CD8-positive, alpha-beta memory T cell (primary cell): Measurements from ENCODE around the gene FSHR. TPM values are rescaled to one million over a fixed set of nuclear protein-coding genes. Genes with fewer than 3 reads are reported as not detected.

Source experiments
- CTCF ChIA-PET: fragments of 350-600 bp; sonication (Branson Sonifier 250); formaldehyde crosslinking; loops from one replicate; lab custom pipeline; 2021; ENCODE audit warnings: antibody characterized with exemption; lab: Charles Lee
- POLR2A ChIA-PET: fragments of 350-600 bp; sonication (Branson Sonifier 250); formaldehyde crosslinking; loops from one replicate; lab custom pipeline; 2021; ENCODE audit warnings: antibody characterized with exemption; lab: Charles Lee
- DNase-seq, 5 donors: peaks; one replicate each; pipeline versions ENCODE4 v3.0.0 to v3.0.0-alpha.2; 2020 to 2022; ENCODE audit warnings: mixed read lengths in 1 of 5
- H3K27ac ChIP-seq: one replicate; pipeline ENCODE4 v1.7.0; 2013; ENCODE audit warnings: low read depth, mild to moderate bottlenecking, low read length, moderate library complexity
- H3K27me3 ChIP-seq: 2 replicates; pipeline ENCODE4 v1.7.0; 2013; ENCODE audit warnings: low read length, mild to moderate bottlenecking; ENCODE audit not compliant: insufficient read depth, poor library complexity, severe bottlenecking
- H3K36me3 ChIP-seq: 2 replicates; pipeline ENCODE4 v1.7.0; 2013; ENCODE audit warnings: mild to moderate bottlenecking, low read length, moderate library complexity; ENCODE audit not compliant: insufficient read depth
- H3K4me1 ChIP-seq: 2 replicates; pipeline ENCODE4 v1.7.0; 2013; ENCODE audit warnings: mild to moderate bottlenecking, low read length, moderate library complexity; ENCODE audit not compliant: insufficient read depth
- H3K4me3 ChIP-seq: 2 replicates; pipeline ENCODE4 v1.7.0; 2013; ENCODE audit warnings: mild to moderate bottlenecking, low read length
- H3K9me3 ChIP-seq: 2 replicates; pipeline ENCODE4 v1.7.0; 2013; ENCODE audit warnings: mild to moderate bottlenecking, low read length
- H3K27ac Mint-ChIP-seq, 8 donors: one replicate each; pipeline ENCODE4 v1.8.0; 2020 to 2021; ENCODE audit warnings: mixed read lengths in 8 of 8, mild to moderate bottlenecking in 6 of 8, inconsistent platforms in 3 of 8, moderate library complexity in 3 of 8
- H3K27me3 Mint-ChIP-seq, 2 donors: one replicate each; pipeline ENCODE4 v1.8.0; 2020 to 2021; ENCODE audit warnings: mixed read lengths in 2 of 2, mild to moderate bottlenecking in 1 of 2, moderate library complexity in 1 of 2
- H3K36me3 Mint-ChIP-seq, 3 donors: one replicate each; pipeline ENCODE4 v1.8.0; 2020 to 2021; ENCODE audit warnings: mixed read lengths in 3 of 3, inconsistent platforms in 1 of 3, mild to moderate bottlenecking in 1 of 3
- H3K4me1 Mint-ChIP-seq, 3 donors: one replicate each; pipeline ENCODE4 v1.8.0; 2020 to 2021; ENCODE audit warnings: mixed read lengths in 3 of 3, inconsistent platforms in 1 of 3, mild to moderate bottlenecking in 1 of 3
- H3K4me3 Mint-ChIP-seq, 7 donors: one replicate each; pipeline ENCODE4 v1.8.0; 2020 to 2021; ENCODE audit warnings: mixed read lengths in 7 of 7, mild to moderate bottlenecking in 6 of 7, moderate library complexity in 4 of 7, inconsistent platforms in 2 of 7
- H3K9me3 Mint-ChIP-seq, 5 donors: one replicate each; pipeline ENCODE4 v1.8.0; 2020 to 2022; ENCODE audit warnings: mixed read lengths in 5 of 5, mild to moderate bottlenecking in 3 of 5, moderate library complexity in 2 of 5, inconsistent platforms in 1 of 5
- polyA plus RNA-seq: library from polyadenylated mRNA; unstranded; fragments of 300-500 nt; fragmentation: Illumina TruSeq; gene quantifications from one replicate; pipeline ENCODE4 v1.2.3, GENCODE V29; 2021
- total RNA-seq, 2 experiments: library from RNA; stranded (reverse); gene quantifications; one replicate each; pipeline ENCODE4 v1.2.3, GENCODE V29; 2021

FSHR gene
- total and polyA plus RNA-seq, 3 experiments from 2014 or later, result not detected

GRCh38 chr2:49175831-49176230 is 21.5 kb upstream of the FSHR start:
- Histone ChIP-seq H3K27ac (no peak overlapping the region), H3K4me1 (no peaks in the 10 kb centered on the region), H3K9me3 (no peaks in the 10 kb centered on the region), H3K4me3 (no peak overlapping the region), H3K27me3 (no peaks in the 10 kb centered on the region), H3K36me3 (no peaks in the 10 kb centered on the region)
- Mint-ChIP-seq H3K4me1 (no peaks in the 10 kb centered on the region), H3K4me3 (no peak overlapping the region), H3K27me3 (no peaks in the 10 kb centered on the region), H3K27ac (peak overlapping the region in 1 of 8 donors; percentile 29), H3K9me3 (peaks cover 2 to 15% (median 6%) of the 10 kb centered on the region in 5 donors), H3K36me3 (no peaks in the 10 kb centered on the region)
- DNase-seq, result no peak
- POLR2A ChIA-PET, result no interaction called here
- CTCF ChIA-PET, result interaction anchor here (1.2 kb wide), 1 partner anchor 15 kb away, joined by 3 read pairs; no protein-coding TSS in a partner anchor

DNA sequence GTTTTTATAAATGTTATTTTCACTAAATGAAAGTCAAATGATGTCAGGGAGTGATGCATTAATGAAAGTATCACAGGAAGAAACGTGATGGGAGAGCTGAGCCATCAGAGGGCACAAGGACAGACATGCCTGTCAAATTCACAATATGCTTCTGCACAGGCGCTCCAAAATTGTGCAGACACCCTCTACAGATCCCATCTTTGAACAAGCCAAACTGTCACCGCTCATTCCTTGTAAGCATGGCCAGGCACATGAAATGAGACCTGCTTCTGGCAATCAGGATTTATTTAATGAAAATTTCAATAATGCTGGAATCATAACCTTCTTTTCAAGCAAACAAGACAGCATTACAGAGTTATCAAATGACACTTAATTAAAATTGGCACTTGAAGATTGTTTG is 20.4 kb upstream of the FSHR start:
- Histone ChIP-seq H3K27ac (no peak overlapping the region), H3K27me3 (no peaks in the 10 kb centered on the region), H3K4me3 (no peak overlapping the region), H3K4me1 (no peaks in the 10 kb centered on the region), H3K9me3 (no peaks in the 10 kb centered on the region), H3K36me3 (no peaks in the 10 kb centered on the region)
- no peaks in the 10 kb centered on the region for H3K36me3 Mint-ChIP-seq
- DNase-seq, result no peak
- no peak overlapping the region for H3K27ac Mint-ChIP-seq
- H3K4me3 Mint-ChIP-seq, result no peak overlapping the region
- POLR2A ChIA-PET, result no interaction called here
- H3K9me3 Mint-ChIP-seq, result peaks cover 2 to 18% (median 6%) of the 10 kb centered on the region in 5 donors
- no peaks in the 10 kb centered on the region for H3K4me1 Mint-ChIP-seq
- CTCF ChIA-PET, result no interaction called here
- no peaks in the 10 kb centered on the region for H3K27me3 Mint-ChIP-seq

DNA sequence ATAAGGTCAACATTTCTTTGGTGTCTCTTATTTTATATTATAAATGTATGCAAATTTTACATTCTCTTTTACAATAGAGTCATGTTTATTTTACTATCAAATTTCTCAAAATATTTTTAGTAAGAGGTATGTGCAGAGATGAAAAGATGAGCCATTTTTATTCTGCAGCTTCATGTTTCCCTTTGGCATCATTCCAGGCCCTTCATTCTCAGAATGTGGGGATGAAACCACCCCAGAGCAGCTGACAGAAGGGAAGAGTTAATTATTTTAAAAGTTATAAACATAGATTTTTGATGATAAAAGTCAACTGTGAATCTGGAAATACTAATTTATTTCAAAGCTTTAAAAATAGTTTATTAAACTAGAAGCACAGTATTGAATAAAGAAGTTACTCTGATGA is 12.8 kb upstream of the FSHR start:
- H3K9me3 Mint-ChIP-seq, result peaks cover 0 to 20% (median 8%) of the 10 kb centered on the region in 5 donors
- no peak overlapping the region for H3K4me3 Mint-ChIP-seq
- no peak overlapping the region for H3K27ac Mint-ChIP-seq
- H3K9me3 ChIP-seq, result no peaks in the 10 kb centered on the region
- no peaks in the 10 kb centered on the region for H3K27me3 ChIP-seq
- H3K27ac ChIP-seq, result no peak overlapping the region
- no peaks in the 10 kb centered on the region for H3K27me3 Mint-ChIP-seq
- no peak overlapping the region for H3K4me3 ChIP-seq
- CTCF ChIA-PET, result no interaction called here
- H3K4me1 Mint-ChIP-seq, result no peaks in the 10 kb centered on the region
- H3K4me1 ChIP-seq, result no peaks in the 10 kb centered on the region
- no peak for DNase-seq
- H3K36me3 Mint-ChIP-seq, result no peaks in the 10 kb centered on the region
- POLR2A ChIA-PET, result no interaction called here
- H3K36me3 ChIP-seq, result no peaks in the 10 kb centered on the region

DNA sequence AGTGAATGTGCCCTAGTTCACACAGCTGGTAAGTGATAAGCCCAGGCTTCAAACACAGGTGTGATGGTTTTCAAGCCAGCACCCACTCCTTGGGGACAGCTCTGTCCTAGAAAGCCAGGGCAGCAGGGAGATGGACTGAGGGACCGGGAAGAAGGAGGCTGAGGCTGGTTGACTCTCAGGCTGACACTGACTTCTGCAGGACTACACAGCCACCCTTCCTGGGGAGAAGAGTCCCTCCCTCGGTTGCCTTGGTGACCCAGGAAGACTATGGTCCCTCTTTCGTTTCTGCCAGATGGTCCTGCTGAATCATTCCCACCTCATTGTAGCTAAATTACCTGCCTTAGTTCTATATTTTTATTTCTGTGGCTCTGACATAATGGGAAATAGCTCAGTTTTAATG is 11.3 kb upstream of the FSHR start:
- Histone ChIP-seq H3K27me3 (no peaks in the 10 kb centered on the region), H3K4me3 (no peak overlapping the region), H3K4me1 (no peaks in the 10 kb centered on the region), H3K27ac (no peak overlapping the region), H3K9me3 (no peaks in the 10 kb centered on the region), H3K36me3 (no peaks in the 10 kb centered on the region)
- CTCF ChIA-PET, result no interaction called here
- Mint-ChIP-seq H3K36me3 (no peaks in the 10 kb centered on the region), H3K9me3 (peaks cover 0 to 20% (median 7%) of the 10 kb centered on the region in 5 donors), H3K4me3 (no peak overlapping the region), H3K27me3 (no peaks in the 10 kb centered on the region), H3K27ac (no peak overlapping the region), H3K4me1 (no peaks in the 10 kb centered on the region)
- no peak for DNase-seq
- POLR2A ChIA-PET, result no interaction called here

DNA sequence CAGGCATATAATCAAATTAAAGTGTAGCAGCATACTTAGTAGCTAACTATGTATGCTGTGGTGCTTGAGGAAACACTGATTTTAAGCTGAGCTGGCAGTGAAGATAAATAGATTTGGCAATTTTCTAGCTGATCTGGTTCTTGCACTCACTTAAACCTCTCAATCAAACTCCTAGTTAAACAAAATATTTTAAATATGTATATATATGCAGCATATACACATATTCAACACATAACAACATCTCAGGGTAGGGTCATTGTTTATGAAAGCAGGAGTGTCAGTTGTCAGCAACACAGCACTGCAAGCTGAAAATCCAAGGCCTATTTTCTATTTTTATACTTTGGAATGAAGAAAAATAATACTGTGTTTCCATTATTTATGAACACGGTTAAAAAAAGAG is 10.4 kb upstream of the FSHR start:
- CTCF ChIA-PET, result no interaction called here
- H3K27ac Mint-ChIP-seq, result no peak overlapping the region
- no peaks in the 10 kb centered on the region for H3K4me1 Mint-ChIP-seq

GRCh38 chr2:49162151-49162550 is 7.8 kb upstream of the FSHR start:
- no peak for DNase-seq
- Mint-ChIP-seq H3K9me3 (peaks cover 2 to 10% (median 6%) of the 10 kb centered on the region in 5 donors), H3K27ac (no peak overlapping the region), H3K4me1 (no peaks in the 10 kb centered on the region), H3K36me3 (no peaks in the 10 kb centered on the region), H3K27me3 (peaks cover 0 to 1% of the 10 kb centered on the region in 2 donors), H3K4me3 (no peak overlapping the region)
- no peaks in the 10 kb centered on the region for H3K27me3 ChIP-seq
- H3K4me3 ChIP-seq, result no peak overlapping the region
- H3K27ac ChIP-seq, result no peak overlapping the region
- no peaks in the 10 kb centered on the region for H3K9me3 ChIP-seq
- ChIA-PET CTCF (no interaction called here), POLR2A (no interaction called here)
- H3K4me1 ChIP-seq, result no peaks in the 10 kb centered on the region
- H3K36me3 ChIP-seq, result no peaks in the 10 kb centered on the region

More for the DNA sequence above, 10.4 kb upstream of the FSHR start:
- Histone ChIP-seq H3K36me3 (no peaks in the 10 kb centered on the region), H3K4me1 (no peaks in the 10 kb centered on the region), H3K9me3 (no peaks in the 10 kb centered on the region), H3K27me3 (no peaks in the 10 kb centered on the region), H3K27ac (no peak overlapping the region), H3K4me3 (no peak overlapping the region)
- no peak for DNase-seq
- Mint-ChIP-seq H3K4me3 (no peak overlapping the region), H3K27me3 (no peaks in the 10 kb centered on the region), H3K9me3 (peaks cover 0 to 14% (median 7%) of the 10 kb centered on the region in 5 donors), H3K36me3 (no peaks in the 10 kb centered on the region)
- POLR2A ChIA-PET, result no interaction called here

- H3K36me3 ChIP-seq, result no peaks in the 10 kb centered on the region
- H3K4me3 ChIP-seq, result no peak overlapping the region
- Mint-ChIP-seq H3K4me3 (no peak overlapping the region), H3K27ac (no peak overlapping the region), H3K9me3 (peaks cover 0 to 10% (median 5%) of the 10 kb centered on the region in 5 donors), H3K36me3 (no peaks in the 10 kb centered on the region), H3K4me1 (no peaks in the 10 kb centered on the region), H3K27me3 (peaks cover 0 to 1% of the 10 kb centered on the region in 2 donors)
- H3K27me3 ChIP-seq, result no peaks in the 10 kb centered on the region
- ChIA-PET CTCF (no interaction called here), POLR2A (no interaction called here)
- no peaks in the 10 kb centered on the region for H3K4me1 ChIP-seq
- H3K27ac ChIP-seq, result no peak overlapping the region
- no peaks in the 10 kb centered on the region for H3K9me3 ChIP-seq
- DNase-seq, result no peak
Observed at GRCh38 chr2:49154891-49155290, 576 bp upstream of the FSHR start.

- Mint-ChIP-seq H3K27ac (no peak overlapping the region), H3K36me3 (no peaks in the 10 kb centered on the region), H3K9me3 (peaks cover 2 to 12% (median 5%) of the 10 kb centered on the region in 5 donors)
Observed at GRCh38 chr2:49153252-49153651, 1.1 kb downstream of the FSHR start.

GRCh38 chr2:49152824-49153223 is 1.5 kb downstream of the FSHR start:
- H3K4me1 Mint-ChIP-seq, result no peaks in the 10 kb centered on the region
- H3K4me3 Mint-ChIP-seq, result no peak overlapping the region
- Histone ChIP-seq H3K27me3 (no peaks in the 10 kb centered on the region), H3K9me3 (no peaks in the 10 kb centered on the region), H3K36me3 (no peaks in the 10 kb centered on the region), H3K4me3 (no peak overlapping the region), H3K4me1 (no peaks in the 10 kb centered on the region), H3K27ac (no peak overlapping the region)
- no peaks in the 10 kb centered on the region for H3K36me3 Mint-ChIP-seq
- ChIA-PET CTCF (no interaction called here), POLR2A (no interaction called here)
- H3K27ac Mint-ChIP-seq, result no peak overlapping the region
- H3K27me3 Mint-ChIP-seq, result no peaks in the 10 kb centered on the region
- H3K9me3 Mint-ChIP-seq, result peaks cover 2 to 16% (median 5%) of the 10 kb centered on the region in 5 donors
- DNase-seq, result no peak

More at GRCh38 chr2:49153252-49153651, 1.1 kb downstream of the FSHR start:
- ChIA-PET CTCF (no interaction called here), POLR2A (no interaction called here)
- Histone ChIP-seq H3K4me1 (no peaks in the 10 kb centered on the region), H3K36me3 (no peaks in the 10 kb centered on the region), H3K9me3 (no peaks in the 10 kb centered on the region), H3K4me3 (no peak overlapping the region), H3K27me3 (no peaks in the 10 kb centered on the region), H3K27ac (no peak overlapping the region)
- no peaks in the 10 kb centered on the region for H3K4me1 Mint-ChIP-seq
- H3K27me3 Mint-ChIP-seq, result no peaks in the 10 kb centered on the region
- H3K4me3 Mint-ChIP-seq, result no peak overlapping the region
- no peak for DNase-seq
